Esophagus mucosa (tissue), 1 donor: Measurements from ENCODE around the gene AGAP1. TPM values are rescaled to one million over a fixed set of nuclear protein-coding genes. Genes with fewer than 3 reads are reported as not detected.
A peak's percentile ranks its signal among the peaks of the same experiment; 100 is the strongest.

Experiments used
- ATAC-seq: fragments of 200-7000 bp; cut with Tn5 transposase; one replicate; pipeline ENCODE4 v1.9.1; 2020
- total RNA-seq: library from RNA; stranded (reverse); gene quantifications from one replicate; pipeline ENCODE4 v1.2.4, GENCODE V29; 2023
- donor health status: DM: yes; HTN: yes; CAD: no.

AGAP1 gene
- total RNA-seq, 1 donor from 2014 or later: 17.1 TPM

DNA sequence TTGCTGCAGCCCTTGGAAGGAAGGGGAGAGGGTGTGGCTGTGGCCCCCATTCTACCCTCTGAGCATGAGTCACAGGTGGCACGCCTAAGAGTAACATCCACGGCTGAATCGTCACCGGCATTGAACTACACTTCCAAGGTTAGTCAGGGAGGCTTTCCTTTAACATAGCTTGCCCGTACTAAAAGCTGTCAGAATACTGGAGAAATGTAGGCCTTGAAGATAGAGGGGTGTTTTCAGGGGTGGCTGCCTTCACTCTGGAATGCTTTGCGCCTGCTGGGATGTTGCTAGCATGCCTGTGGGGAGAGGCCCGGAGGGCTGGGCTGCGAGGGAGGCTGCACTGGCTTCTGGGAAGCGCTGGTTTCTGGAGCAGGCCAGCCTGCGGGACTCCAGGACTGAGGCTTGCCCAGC lies 333.7 kb downstream of the AGAP1 start:
- no peak for ATAC-seq

GRCh38 chr2:235829726-235830125 lies 335.9 kb downstream of the AGAP1 start:
- no peak for ATAC-seq

DNA sequence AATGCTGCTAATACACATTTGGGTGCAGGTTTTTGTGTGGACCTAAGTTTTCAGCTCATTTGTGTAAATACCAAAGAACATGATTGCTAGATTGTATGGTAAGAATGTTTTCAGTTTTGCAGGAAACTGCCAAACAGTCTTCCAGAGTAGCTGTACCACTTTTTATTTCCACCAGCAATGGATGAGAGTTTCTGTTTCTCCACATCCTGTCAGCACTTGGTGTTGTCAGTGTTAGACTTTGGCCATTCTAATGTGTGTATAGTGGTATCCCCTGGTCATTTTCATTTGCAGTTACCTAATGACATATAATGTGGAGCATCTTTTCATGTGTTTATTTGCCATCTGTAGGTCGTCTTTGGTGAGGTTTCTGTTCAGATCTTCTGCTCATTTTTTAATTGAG lies 337.9 kb downstream of the AGAP1 start:
- ATAC-seq: no peak

DNA sequence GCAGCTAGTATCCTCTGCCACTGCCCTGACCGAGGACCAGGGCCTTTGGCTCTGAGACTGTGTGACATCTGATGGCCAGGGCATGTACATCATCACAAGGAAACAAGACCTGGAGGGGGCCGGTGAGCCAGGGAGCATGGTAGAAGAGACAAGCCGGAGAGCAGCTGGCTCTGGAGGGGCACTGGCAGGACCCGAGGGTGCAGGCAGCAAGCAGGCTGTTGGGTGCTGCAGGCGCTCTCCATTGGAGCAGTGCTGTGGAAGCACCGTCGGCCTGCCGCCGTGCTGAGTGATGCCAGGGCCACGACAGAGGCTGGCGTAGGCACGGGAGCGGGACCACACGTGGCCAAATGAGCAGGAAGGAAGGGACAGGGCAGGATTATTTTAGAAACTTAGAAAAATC lies 339.1 kb downstream of the AGAP1 start:
- no peak for ATAC-seq

DNA sequence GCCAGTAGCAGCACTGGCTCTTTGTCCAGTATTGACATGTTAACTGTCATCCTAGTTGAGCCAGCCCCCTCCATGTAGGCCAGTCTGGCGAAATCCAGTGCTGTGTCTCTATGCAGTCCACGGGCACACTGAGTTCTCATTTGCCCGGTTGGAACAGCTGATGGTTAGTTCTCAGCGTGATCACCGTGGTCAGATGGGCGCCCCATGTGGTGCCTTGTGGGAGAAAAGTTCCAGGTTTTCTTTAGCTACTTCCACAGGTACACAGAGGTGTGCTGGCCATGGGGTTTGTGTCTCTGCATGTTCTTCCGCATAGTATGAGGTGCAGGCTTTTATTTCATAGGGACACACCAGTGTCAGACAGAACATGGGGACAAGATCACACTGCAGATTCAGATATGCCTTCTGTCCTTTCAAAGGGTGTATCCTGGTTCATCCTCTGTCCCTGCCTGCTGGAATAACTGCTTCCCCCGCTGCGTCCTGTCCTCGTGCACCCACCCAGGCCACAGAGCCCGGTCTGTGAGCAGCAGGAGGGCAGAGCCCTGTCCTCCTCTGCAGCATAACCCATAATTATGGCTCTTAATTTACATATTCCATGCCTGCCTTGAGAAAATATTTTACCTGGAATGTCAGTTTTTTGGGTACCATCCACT lies 340.3 kb downstream of the AGAP1 start:
- ATAC-seq: no peak

DNA sequence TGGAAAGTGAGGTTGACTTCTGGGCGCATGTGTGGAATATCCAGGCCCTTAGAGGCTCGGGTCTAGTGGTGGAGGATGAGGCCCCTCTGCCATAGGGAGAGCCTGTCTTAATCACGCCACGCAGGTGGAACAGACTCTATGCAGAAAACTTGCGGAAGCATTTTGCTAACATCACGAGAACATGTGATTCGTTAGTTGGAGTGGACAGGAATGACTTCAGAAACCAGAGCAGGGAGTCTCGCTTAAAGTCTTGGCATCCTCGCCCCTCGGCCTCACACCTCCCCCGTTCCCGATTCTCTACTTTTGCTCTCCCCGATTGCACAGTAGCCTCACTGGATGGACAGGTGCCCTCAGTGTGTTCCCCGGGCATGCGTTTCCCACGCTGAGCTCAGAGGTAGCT lies 340.9 kb downstream of the AGAP1 start:
- ATAC-seq: no peak

DNA sequence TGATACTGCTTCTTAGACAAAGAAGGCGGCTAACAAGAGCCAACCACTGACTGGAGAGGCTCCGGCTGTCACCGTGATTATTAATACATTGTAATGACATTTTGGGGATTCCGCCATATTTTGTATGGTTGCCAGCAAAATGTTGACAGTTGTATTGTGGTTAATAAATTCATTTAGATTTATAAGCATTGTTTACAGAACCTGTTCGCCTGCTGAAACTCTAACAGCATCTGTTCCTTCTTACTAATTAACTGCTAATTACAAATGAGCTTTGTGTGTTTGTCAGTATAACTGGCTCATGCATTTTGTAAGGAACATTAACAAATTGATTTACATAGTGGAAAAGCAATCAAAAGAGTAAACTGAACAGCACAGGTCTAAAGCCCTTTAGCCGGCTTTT lies 342.0 kb downstream of the AGAP1 start:
- no peak for ATAC-seq

DNA sequence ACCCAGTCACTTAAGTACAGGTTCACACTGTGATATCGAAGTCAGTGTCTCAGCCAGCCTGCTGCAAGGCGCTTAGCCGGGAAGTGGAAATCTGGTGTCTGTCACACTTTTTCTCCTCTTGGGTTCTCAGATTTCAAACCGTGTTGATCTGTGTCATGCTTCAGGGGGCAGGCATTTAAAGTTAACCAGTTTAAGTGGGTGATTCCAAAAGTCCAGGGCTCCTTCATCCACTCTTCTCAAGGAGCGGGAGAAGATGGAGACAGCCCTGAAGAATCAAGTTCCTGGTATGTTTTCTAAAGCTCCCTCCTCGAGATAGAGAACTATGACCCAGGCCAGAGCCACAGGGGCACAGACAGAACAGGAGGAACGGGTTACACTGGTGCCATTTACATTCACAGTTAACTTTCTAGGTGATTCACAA lies 342.7 kb downstream of the AGAP1 start:
- ATAC-seq: peak; percentile 75

DNA sequence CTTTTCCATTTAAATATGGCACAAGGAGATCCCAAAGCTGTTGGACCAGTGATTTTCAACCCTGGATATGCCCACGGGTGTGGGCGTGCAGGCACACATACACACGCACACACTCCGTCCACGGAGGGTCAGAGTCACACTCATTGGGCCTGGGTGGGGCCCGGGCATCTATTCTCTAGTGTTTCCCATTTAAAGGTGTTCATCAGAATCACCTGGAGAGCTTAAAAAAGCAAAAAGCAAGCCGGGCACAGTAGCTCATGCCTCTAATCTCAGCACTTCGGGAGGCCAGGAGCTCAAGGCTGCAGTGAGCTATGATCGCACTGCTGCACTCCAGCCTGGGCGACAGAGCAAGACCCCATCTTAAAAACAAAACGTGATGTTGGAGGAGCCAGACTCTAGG lies 345.4 kb downstream of the AGAP1 start:
- ATAC-seq: no peak

- ATAC-seq: no peak
Measured at GRCh38 chr2:235839974-235840373, 346.1 kb downstream of the AGAP1 start.

DNA sequence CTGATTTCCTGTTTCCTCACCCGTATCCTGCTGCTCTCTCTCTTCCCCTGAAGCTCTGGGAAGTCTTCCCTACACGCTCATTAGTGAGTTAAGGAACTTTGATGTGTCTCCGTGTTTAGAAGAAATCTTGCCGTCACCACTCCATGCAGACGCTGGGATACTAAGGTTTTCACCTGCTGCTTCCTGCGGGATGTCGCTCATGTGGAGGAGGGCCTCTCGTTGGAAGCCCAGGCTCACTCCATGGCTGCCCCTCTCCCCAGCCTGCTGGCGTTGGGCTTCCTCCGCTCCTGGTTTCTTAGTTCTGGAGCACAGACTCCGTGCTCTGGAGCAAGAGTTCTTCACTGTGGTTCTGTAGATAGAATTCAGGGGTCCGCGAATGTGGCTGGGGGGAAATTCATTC lies 348.0 kb downstream of the AGAP1 start:
- no peak for ATAC-seq

DNA sequence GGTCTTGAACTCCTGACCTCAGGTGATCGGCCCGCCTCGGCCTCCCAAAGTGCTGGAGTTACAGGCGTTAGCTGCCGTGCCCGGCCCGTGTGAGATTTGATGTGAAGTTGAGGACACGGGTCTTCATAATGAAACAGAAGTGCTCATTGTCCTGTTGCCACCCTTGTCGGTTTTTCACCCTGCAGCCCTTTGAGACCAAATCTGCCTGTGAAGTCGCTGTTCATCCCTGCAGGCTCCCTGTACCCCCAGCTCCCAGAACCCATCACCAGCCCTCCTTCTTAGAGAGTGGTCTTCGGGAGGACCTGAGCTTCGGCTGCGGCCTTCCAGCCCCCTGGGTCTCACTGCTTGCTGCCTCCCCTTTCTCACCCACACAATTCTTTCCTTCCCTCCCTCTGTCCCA lies 349.1 kb downstream of the AGAP1 start:
- no peak for ATAC-seq

- ATAC-seq: no peak
Measured at GRCh38 chr2:235843591-235844395, 349.9 kb downstream of the AGAP1 start.

DNA sequence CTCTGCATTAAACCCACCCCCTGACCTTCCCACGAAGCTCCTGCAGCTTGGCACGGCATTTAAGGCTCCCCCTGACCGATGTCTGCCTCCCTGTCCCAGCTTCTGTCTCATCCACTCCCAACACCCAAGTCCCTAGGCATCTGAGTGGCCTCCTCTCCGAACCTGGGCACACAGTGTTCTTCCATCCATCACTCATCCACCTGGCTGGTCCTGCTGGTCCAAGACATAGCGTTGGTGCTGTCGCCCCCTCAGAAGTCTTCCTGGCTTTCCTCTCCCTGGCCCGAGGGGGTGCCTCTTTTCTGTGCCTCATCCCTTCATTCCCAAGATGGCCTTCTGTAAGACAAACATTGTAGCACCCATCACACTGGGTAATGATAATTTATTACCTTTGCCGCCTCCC lies 350.7 kb downstream of the AGAP1 start:
- ATAC-seq: no peak

DNA sequence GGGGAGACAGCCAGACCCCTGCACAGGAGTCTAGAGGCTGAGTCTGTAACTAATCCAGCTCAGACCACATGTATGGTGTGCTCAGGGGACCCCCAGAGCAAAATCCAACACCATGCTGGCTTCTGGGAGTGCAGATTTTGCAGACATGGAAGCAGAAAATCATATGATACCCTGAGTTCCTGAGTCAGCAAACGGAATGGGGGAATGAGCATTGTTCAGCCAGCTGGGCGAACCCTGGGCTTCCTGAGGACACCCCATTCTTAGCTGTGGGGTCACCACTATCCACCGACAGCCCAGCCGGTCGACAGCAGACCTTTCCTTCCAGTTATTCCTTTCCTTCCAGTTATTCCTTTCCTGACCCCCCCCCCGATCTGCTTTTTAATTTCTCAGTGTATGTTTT lies 351.4 kb downstream of the AGAP1 start:
- ATAC-seq: no peak

- ATAC-seq: no peak
Measured at GRCh38 chr2:235847576-235847975, 353.7 kb downstream of the AGAP1 start.

- no peak for ATAC-seq
Measured at GRCh38 chr2:235848055-235848454, 354.2 kb downstream of the AGAP1 start.

DNA sequence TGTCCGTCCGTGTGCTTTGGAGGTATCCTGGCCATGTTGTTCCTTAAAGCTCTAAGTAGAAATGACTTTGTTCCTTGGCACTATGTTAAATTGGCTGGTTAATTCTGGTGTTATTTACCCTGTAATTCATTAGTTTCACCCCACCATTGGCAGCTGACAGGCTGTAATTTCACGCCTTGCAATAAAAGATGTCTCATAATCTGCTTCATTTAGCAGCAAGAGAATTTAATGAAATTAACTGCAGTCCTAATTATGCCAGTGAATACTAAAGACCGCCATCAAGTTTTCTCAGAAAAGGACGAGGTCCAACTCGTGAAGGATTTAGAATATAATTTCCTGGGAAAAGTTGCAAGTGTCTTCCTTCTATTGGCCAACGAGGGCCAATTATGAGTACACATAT lies 355.1 kb downstream of the AGAP1 start:
- no peak for ATAC-seq

DNA sequence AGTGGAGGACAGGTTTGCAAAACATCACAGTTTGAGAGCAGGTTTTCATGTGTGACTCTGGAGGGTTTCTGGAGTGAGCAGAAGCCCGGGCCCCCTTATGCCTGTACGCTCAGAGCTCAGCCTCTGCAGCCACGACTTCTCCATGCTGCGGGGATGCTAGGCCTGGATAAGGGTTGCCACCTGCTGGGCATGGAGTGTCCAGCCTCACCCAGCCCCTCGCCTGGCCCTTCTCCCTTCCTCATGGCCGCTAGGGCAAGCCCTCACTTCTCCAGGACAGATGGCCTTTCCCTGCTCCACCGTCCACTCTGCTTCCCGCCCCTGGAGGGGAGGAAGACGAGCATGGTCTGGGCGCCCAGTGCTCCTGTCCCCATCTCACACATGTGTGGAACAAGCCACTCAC lies 355.6 kb downstream of the AGAP1 start:
- no peak for ATAC-seq

GRCh38 chr2:235850289-235850688 lies 356.4 kb downstream of the AGAP1 start:
- no peak for ATAC-seq

DNA sequence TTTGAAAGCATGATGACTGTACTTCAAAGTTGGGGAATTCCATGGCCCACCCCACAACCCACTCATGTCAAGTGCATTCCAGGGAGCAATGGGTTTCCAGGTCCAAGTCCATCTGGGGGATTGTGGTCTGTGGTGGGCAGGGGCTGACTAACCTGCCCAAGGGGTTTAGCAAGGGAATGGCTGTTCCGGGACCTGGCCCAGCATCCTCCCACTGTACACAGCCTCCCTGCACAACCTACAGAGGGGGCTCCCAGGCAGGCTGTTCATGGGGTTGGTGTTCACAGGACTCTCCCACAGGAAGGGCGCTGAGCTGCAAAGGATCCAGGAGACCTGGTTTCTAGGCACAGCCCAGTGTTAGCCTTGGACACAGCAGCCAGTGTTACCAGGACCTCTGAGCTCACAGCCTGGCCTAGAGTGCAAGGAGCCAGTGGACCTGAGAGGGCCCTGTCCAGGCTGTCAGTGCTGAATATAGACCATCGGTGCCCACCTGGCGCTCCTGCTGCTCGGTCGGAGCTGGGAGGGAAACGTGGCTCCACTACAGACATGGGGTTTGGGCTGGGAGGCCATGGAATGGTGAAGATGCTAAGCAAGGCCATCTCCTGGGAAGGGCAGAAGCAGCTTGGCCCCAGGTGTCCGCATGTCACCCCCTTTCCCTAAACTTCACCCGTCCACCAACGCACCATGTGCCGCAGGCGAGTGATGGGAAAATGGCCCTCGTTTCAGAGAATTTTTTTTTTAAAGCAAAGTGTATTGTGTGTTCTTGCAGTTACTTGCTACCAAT lies 357.1 kb downstream of the AGAP1 start:
- no peak for ATAC-seq

DNA sequence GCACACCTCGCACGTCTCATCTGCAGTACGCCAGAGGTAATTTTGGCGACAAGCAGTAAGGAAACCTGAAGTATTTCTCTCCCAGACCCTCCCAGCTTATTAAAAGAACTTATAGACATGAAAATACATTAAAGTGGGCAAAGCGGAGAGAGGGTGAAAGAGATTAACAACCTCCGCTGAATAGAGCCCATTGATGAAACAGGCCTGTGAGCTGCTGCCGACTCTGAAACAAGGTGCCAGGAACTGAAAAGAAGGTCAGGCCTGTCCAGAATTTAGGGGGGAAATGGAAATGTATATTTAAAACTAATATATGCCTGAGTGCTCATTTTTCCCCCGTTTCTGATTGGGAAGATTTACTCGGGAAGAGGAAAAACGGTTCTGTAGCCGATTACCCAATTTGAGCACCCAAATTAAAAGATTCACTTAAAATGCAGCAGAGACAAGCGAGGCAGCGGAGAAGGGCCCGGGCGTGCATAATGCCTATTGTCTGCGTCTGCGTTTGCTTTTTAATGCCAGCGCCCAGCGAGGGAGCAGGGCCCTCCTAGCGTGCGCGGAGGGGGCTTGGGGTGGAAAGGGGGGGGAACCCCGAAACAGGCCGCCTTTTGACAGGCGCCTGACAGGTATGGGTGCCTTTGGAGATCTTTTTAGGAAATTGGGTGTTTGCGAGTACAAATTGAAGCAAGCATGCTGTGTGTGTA lies 358.1 kb downstream of the AGAP1 start:
- ATAC-seq: no peak

GRCh38 chr2:235852526-235852920 lies 358.7 kb downstream of the AGAP1 start:
- ATAC-seq: no peak
